Right lobe of liver (tissue), 6 donors: Measurements from ENCODE around the gene AKT1S1. TPM values are rescaled to one million over a fixed set of nuclear protein-coding genes. Genes with fewer than 3 reads are reported as not detected.

ENCODE experiments used
- ATAC-seq, 4 donors: fragments of 200-7000 bp; cut with Tn5 transposase; one replicate each; pipeline ENCODE4 v1.9.1; 2020; ENCODE audit warnings: mild to moderate bottlenecking in 4 of 4, moderate library complexity in 4 of 4
- DNase-seq, 3 donors: peaks; one replicate each; pipeline ENCODE4 v3.0.0-alpha.2; 2020
- H3K27ac ChIP-seq, 3 donors: fragments of 200-600 bp; one replicate each; pipeline ENCODE4 v1.8.0; 2022
- H3K27me3 ChIP-seq, 2 donors: fragments of 200-600 bp; one replicate each; pipeline ENCODE4 v1.8.0; 2022
- H3K36me3 ChIP-seq, 4 donors: fragments of 200-600 bp; sonication (generic) in 1 of 4; one replicate each; pipeline versions ENCODE4 v1.5.1 to v1.8.0; 2017 to 2022; ENCODE audit warnings: control low read depth in 1 of 4
- H3K4me1 ChIP-seq, 4 donors: fragments of 200-600 bp; sonication (generic) in 1 of 4; one replicate each; pipeline versions ENCODE4 v1.5.1 to v1.8.0; 2017 to 2022; ENCODE audit warnings: control low read depth in 1 of 4
- H3K4me3 ChIP-seq, 3 donors: fragments of 200-600 bp; one replicate each; pipeline ENCODE4 v1.8.0; 2022
- H3K9me3 ChIP-seq, 4 donors: fragments of 200-600 bp; sonication (generic) in 1 of 4; one replicate each; pipeline versions ENCODE4 v1.5.1 to v1.8.0; 2017 to 2022; ENCODE audit warnings: control low read depth in 1 of 4
- POLR2A ChIP-seq: fragments of 450-650 bp; IDR thresholded peaks from one replicate; pipeline ENCODE4 v1.6.1; 2017; ENCODE audit warnings: antibody characterized with exemption, mild to moderate bottlenecking
- WGBS: methylation state at CpG from one replicate; pipeline ENCODE4 v1.1.6; 2018; ENCODE audit warnings: low coverage, low lambda C conversion rate; ENCODE audit not compliant: insufficient coverage; ENCODE audit errors: missing lambda C conversion rate; 5-methylcytosine and 5-hydroxymethylcytosine counted together
- intact Hi-C, 2 donors: fragments of 100-400 bp; cut with DNase I; formaldehyde crosslinking; loops; one replicate each; pipeline versions ENCODE4 v1.11.2 to v1.14.1; 2022
- total RNA-seq, 6 experiments: library from RNA; depleted of rRNA in 2 of 6; stranded (reverse); fragments of >200 nt in 2 of 6; fragmentation: NEBNext Ultra II Directional in 3 of 6; extraction: Animal tissue kit (Norgen Biotek cat#: 25700) in 3 of 6; gene quantifications; one replicate each; pipeline versions ENCODE4 v1.1.0 to v1.2.4, GENCODE V29; 2016 to 2023
- TF ChIP-seq, protein P1 (sequence below), 4 donors: fragments of 200-600 bp in 3 of 4; fragments of 450-650 bp in 1 of 4; IDR thresholded peaks; one replicate each; pipeline versions ENCODE4 v1.5.1 to v1.8.0; 2016 to 2022; ENCODE audit warnings: antibody characterized with exemption in 4 of 4, mild to moderate bottlenecking in 2 of 4
- donor health status: DM: no; HTN: yes; CAD: no.
- donor health status: DM: no; HTN: no; CAD: no.
- donor health status: DM: no; HTN: no; CAD: no.
- donor health status: DM: no; HTN: yes; CAD: no.
- donor health status: DM: no; HTN: yes; CAD: no.

Gene AKT1S1
- total RNA-seq, 6 experiments from 2014 or later, result 18.2 to 27.0 (median 22.4) TPM

DNA sequence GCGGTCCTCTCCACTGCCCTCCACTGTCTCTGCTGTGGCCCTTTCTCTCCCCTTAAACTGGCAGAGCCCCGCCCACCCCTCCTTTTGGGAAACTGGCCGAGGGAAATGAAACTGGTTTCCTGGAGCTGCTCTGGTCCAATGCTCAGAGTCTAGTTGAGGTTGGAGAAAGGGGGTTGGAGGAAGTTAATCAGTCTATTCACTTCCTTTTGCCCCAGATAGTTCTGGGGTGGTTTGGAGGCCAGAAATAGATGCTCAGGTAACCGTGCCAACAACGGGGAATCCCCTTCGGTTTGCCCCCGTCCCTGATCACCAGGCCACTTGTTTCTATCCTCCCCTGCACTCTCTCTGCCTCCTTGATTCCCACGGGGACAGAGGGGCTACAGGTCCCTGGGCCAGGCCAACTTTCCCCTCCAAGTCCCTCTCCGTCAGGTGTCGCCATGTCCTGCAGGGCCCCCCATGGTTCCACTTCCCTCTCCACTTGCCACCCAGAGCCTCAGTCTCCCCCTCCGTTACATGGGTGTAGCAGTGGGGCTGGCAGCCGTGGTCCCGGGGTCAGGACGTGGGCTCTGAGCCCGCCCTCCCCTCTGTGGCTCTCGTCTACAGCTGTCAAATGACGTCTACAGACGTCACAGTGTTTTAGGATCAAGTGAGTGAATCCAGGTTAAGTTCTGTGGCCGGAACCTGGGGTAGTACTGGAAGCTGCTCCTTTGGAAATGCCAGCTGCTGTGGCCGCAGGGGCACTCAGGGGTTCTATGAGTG lies 19.9 kb upstream of the AKT1S1 start, which contains the start of gene IL4I1:
IL4I1 (minus strand) TSS at position 25 of the 759 bp plus-strand sequence. CDS start 727 bp downstream, outside the sequence.
- intact Hi-C loops, result no loop called here
- H3K4me3 ChIP-seq, result no peak within 1 kb of the TSS
- TF ChIP-seq, protein P1, sequence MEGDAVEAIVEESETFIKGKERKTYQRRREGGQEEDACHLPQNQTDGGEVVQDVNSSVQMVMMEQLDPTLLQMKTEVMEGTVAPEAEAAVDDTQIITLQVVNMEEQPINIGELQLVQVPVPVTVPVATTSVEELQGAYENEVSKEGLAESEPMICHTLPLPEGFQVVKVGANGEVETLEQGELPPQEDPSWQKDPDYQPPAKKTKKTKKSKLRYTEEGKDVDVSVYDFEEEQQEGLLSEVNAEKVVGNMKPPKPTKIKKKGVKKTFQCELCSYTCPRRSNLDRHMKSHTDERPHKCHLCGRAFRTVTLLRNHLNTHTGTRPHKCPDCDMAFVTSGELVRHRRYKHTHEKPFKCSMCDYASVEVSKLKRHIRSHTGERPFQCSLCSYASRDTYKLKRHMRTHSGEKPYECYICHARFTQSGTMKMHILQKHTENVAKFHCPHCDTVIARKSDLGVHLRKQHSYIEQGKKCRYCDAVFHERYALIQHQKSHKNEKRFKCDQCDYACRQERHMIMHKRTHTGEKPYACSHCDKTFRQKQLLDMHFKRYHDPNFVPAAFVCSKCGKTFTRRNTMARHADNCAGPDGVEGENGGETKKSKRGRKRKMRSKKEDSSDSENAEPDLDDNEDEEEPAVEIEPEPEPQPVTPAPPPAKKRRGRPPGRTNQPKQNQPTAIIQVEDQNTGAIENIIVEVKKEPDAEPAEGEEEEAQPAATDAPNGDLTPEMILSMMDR (IDR thresholded peaks at IDR 0.05), result no peak
- no peak for TF ChIP-seq POLR2A

DNA sequence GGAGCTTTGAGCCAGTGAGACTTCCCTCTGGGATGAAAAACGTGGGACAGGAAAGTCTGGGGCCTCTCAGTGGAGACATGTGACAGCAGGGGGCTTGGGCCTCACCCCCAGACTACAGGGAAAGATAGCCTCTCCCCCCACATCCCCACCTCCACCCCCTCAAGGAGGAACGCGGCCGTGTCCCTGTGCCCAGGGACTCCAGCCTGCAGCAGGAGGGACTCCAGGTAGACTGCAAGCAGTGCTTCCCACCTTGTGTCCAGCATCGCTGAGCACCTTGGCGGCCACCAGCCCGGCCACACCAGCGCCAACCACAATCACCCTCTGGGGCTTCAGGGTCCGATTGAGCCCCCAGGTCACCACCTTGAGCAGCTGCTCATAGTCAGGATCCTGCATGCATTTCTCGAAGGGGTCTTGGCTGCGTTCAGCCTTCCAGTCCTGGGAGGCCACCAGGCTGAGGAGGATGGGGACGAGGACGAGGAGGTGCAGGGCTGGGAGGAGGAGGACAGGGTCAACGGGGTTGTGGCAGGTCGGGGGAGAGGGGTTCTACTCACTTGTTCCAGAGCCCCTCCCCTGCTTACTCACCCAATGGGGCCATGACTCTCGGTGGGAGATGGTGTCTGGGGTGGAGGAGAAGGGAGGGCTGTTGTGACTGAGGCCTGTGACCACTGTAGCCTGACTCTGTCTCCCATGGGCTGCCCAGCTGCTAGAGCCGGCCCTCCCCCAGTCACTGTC lies 18.6 kb upstream of the AKT1S1 start:
- intact Hi-C loops, result no loop called here
- DNase-seq, result no peak
- TF ChIP-seq, protein P1 (IDR thresholded peaks at IDR 0.05), result no peak
- no peak for ATAC-seq
- Histone ChIP-seq H3K9me3 (no peaks in the 10 kb centered on the region), H3K27me3 (no peaks in the 10 kb centered on the region), H3K27ac (no peak overlapping the region), H3K4me1 (no peaks in the 10 kb centered on the region), H3K36me3 (no peaks in the 10 kb centered on the region), H3K4me3 (no peak overlapping the region)
- 87% methylated on average over 3 of the region's 17 CpGs for WGBS

More for the DNA sequence above, 19.9 kb upstream of the AKT1S1 start, which contains the start of gene IL4I1:
- 28% methylated on average over 12 of the region's 20 CpGs for WGBS
- DNase-seq (no peak), ATAC-seq (peak; percentile 35 to 69 (median 50))
- H3K9me3 ChIP-seq, result no peaks in the 10 kb centered on the region
- H3K4me1 ChIP-seq, result no peaks in the 10 kb centered on the region
- H3K27ac ChIP-seq, result peak within 1 kb of the TSS in 2 of 3 donors; percentile 24 to 57
- no peaks in the 10 kb centered on the region for H3K27me3 ChIP-seq
- no peaks in the 10 kb centered on the region for H3K36me3 ChIP-seq

DNA sequence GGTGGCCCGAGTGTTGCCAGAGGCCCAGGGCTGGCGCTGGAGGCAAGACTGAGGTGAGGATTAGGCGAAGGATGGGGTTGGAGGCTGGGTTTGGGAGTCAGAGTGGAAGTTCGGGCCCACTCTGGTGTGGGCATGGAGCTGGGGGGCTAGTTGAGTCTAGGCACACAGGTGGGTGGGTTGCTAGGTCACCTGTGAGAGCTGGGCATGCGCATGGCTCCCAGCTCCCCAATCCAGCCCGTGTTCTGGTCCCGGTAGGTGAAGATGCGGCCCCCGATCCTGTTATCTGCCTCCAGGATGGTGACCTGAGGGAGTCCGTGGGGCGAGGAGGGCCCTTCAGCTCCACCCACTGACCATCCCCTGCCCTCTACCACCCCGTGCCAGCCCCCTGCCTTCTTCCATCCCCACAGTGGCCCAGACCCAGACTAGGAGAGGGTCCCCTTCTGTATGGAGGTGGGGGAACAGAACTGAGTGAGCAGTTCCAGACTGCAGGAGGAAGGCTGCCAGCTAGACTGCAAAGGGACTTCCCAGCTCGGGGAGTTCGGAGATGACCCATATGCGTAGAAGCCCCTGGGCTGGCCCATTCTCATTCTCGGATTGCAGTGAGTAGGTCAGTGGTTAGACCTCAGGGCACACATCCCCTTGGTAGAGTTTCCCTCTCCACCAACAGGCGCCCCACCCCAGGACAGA lies 17.9 kb upstream of the AKT1S1 start:
- 87% methylated on average over 3 of the region's 17 CpGs for WGBS
- Histone ChIP-seq H3K4me3 (no peak overlapping the region), H3K9me3 (no peaks in the 10 kb centered on the region), H3K4me1 (peaks cover 0 to 5% (median 0%) of the 10 kb centered on the region in 4 donors), H3K36me3 (no peaks in the 10 kb centered on the region), H3K27me3 (no peaks in the 10 kb centered on the region), H3K27ac (no peak overlapping the region)
- intact Hi-C loops, result no loop called here
- no peak for DNase-seq
- ATAC-seq, result no peak
- no peak for TF ChIP-seq POLR2A
- TF ChIP-seq, protein P1 (IDR thresholded peaks at IDR 0.05), result no peak

DNA sequence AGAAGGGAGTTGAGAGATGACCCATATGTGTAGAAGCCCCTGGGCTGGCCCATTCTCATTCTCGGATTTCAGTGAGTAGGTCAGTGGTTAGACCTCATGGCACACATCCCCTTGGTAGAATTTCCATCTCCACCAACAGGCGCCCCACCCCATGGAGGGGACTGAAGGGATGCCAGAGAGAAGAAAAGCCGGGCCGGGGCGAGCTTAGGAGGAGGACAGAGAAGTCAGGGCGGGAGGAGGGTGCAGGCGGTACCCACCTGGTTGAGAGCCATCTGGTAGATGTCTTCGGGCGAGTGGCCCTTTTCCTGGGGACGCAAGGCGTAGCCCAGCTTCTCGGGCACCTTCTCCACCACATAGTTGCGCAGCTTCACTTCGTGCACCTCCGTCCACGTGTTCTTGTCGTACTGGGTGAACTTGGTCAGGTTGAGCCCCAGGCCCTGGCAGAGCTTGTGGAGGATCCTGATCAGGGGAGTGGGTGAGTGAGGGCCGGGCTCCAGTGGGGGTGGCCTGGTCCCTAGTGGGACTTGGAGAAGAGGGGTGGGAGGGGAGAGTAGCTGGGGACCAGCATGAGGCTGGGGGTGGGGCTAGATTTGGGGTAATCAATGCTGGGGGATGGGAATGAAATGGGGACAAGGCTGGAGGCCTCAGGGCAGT lies 17.0 kb upstream of the AKT1S1 start:
- Histone ChIP-seq H3K27me3 (no peaks in the 10 kb centered on the region), H3K4me1 (peaks cover 0 to 7% (median 0%) of the 10 kb centered on the region in 4 donors), H3K27ac (no peak overlapping the region), H3K36me3 (no peaks in the 10 kb centered on the region), H3K4me3 (no peak overlapping the region), H3K9me3 (no peaks in the 10 kb centered on the region)
- DNase-seq, result no peak
- 86% methylated on average over 4 of the region's 18 CpGs for WGBS
- intact Hi-C loops, result no loop called here
- no peak for TF ChIP-seq POLR2A
- TF ChIP-seq, protein P1 (IDR thresholded peaks at IDR 0.05), result no peak
- no peak for ATAC-seq
